ENCODE data around the gene ZNF668.

- TF ChIP-seq REST (IDR thresholded peaks at IDR 0.05; ENCODE audit: unreplicated experiment) (no peak), CTCF (conservative IDR thresholded peaks at IDR 0.05; ENCODE audit: low read depth in 2 of 2) (no peak), ZNF114 (CRISPR knock-in tag; IDR thresholded peaks at IDR 0.05) (no peak), POLR2AphosphoS5 (IDR thresholded peaks at IDR 0.05; ENCODE audit: low read depth) (no peak), EZH2phosphoT487 (IDR thresholded peaks at IDR 0.05; ENCODE audit: unreplicated experiment) (no peak), STAT1 (IDR thresholded peaks at IDR 0.05; ENCODE audit: unreplicated experiment) (no peak), CREB1 (CRISPR knock-in tag; IDR thresholded peaks at IDR 0.05; ENCODE audit: low read depth) (no peak), EZH2 (IDR thresholded peaks at IDR 0.05; ENCODE audit: low read depth, unreplicated experiment) (no peak), NANOG (IDR thresholded peaks at IDR 0.05; ENCODE audit: borderline replicate concordance) (no peak), ETS1 (IDR thresholded peaks at IDR 0.05) (no peak)
Measured at GRCh38 chr16:31061126-31061812, 12.8 kb downstream of the ZNF668 start.
